ENCODE data around the gene CTU2. TPM values are rescaled to one million over a fixed set of nuclear protein-coding genes. Genes with fewer than 3 reads are reported as not detected.
A peak's percentile ranks its signal among the peaks of the same experiment; 100 is the strongest.

Gene CTU2
- total and polyA plus RNA-seq, 9 donors, result 9.5 to 17.0 (median 12.9) TPM

DNA sequence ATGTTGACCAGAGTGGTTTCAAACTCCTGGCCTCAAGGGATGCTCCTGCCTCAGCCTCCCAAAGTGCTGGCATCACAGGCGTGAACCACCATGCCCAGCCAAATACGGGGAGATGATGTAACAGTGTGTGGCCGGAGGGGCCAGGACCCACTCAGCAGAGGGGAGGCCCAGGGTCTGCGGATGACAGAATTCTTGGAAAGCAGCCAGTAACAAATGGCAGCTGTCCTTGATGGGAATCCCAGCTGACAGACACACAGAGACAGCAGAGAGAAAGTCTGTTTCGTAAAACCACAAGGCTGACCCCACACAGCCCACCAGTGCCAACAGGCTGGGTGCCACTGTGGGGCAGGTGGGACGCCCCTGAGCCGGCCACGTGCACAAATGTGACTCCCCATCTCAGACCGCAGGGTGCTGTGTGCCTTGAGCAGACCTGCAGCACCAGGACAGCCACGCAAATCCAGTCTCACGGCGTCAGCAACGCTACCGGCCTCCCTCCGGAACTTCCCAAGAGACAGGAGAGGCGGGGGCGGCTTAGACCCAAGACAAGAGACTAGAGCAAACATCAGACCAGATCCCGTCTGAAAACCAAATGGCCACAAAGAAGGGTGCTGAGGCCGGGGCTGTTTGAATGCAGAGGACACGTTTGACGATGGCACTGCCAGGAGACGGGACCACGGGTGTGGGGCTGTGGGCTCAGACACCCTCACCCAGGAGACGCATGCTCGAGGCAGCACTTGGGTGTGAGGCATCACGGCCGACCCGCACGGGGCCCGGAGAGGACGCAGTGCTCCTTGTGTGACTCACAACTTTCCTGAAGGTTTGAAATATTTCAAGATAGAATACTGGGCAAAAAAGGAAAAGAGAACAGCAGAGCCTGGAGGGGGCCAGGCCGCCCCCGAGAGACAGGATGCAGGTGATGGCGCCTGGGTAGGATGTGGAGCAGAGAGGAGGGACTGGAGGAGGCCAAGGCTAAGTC is 24.6 kb downstream of the CTU2 start:
- H3K4me1 ChIP-seq (ENCODE audit: control insufficient read depth, insufficient read depth, low read length), result peaks cover 22% of the 10 kb centered on the region
- no peaks in the 10 kb centered on the region for H3K27me3 ChIP-seq (ENCODE audit: control insufficient read depth, insufficient read depth, low read length)
- no peaks in the 10 kb centered on the region for H3K9me3 ChIP-seq (replicated peaks; ENCODE audit: control insufficient read depth, low read depth, low read length)
- peak; percentile 75 for DNase-seq
- H3K4me3 ChIP-seq (ENCODE audit: low read length), result no peak overlapping the region
- 40% methylated on average over 33 of the region's 34 CpGs for WGBS (ENCODE audit: insufficient coverage)
- H3K27ac ChIP-seq (ENCODE audit: low read length), result peak overlapping the region; percentile 60
- peaks cover 46% of the 10 kb centered on the region for H3K36me3 ChIP-seq (ENCODE audit: control insufficient read depth, insufficient read depth, low read length)

GRCh38 chr16:88731699-88732098 is 25.4 kb downstream of the CTU2 start:
- no peak for DNase-seq
- Histone ChIP-seq H3K4me3 (ENCODE audit: low read length) (no peak overlapping the region), H3K36me3 (ENCODE audit: control insufficient read depth, insufficient read depth, low read length) (peaks cover 45% of the 10 kb centered on the region), H3K27me3 (ENCODE audit: control insufficient read depth, insufficient read depth, low read length) (no peaks in the 10 kb centered on the region), H3K9me3 (replicated peaks; ENCODE audit: control insufficient read depth, low read depth, low read length) (no peaks in the 10 kb centered on the region), H3K27ac (ENCODE audit: low read length) (no peak overlapping the region), H3K4me1 (ENCODE audit: control insufficient read depth, insufficient read depth, low read length) (peaks cover 22% of the 10 kb centered on the region)
- WGBS (ENCODE audit: insufficient coverage), result 77% methylated on average over 11 of the region's 15 CpGs

DNA sequence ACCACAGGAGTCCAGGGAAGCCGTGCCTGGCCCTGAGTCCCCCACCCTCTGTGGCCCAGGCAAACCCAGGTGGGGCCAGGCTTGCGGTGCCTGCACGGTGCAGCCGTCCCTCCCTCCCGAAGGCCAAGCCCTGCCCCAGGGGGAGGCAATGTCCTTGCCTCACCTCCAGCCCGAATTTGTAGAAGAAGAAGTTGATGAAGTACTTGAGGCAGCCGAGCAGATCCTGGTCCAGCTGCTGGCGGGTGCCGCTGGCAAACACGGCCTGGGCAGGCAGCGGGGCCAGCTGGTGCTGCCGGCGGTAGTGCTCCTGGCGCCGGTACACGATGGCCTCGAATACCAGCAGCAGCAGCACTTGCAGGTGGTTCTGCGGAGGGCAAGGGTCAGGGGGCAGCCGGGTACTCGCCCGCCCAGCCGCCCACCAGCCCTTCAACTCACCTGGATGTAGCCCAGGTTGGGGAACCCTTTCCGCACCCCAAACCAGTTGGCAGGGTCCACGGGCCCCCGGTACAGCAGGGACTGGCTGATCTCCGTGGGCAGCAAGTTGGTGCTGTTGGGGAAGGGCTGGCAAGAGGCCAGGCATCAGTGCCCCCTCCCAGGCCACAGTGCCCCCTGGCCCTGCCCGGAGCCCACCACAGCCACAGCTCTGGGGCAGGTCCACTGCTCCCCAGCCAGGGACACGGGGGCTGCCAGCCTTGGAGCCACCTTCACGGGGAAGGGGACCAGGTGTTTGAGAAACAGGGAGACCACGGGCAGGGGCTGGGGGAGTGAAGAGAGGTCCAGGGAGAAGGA is 26.1 kb downstream of the CTU2 start:
- Histone ChIP-seq H3K27ac (ENCODE audit: low read length) (no peak overlapping the region), H3K9me3 (replicated peaks; ENCODE audit: control insufficient read depth, low read depth, low read length) (no peaks in the 10 kb centered on the region), H3K4me3 (ENCODE audit: low read length) (no peak overlapping the region), H3K27me3 (ENCODE audit: control insufficient read depth, insufficient read depth, low read length) (no peaks in the 10 kb centered on the region), H3K36me3 (ENCODE audit: control insufficient read depth, insufficient read depth, low read length) (peaks cover 45% of the 10 kb centered on the region), H3K4me1 (ENCODE audit: control insufficient read depth, insufficient read depth, low read length) (peaks cover 26% of the 10 kb centered on the region)
- WGBS (ENCODE audit: insufficient coverage), result 72% methylated on average over 20 of the region's 30 CpGs
- DNase-seq, result no peak

- Histone ChIP-seq H3K9me3 (replicated peaks; ENCODE audit: control insufficient read depth, low read depth, low read length) (no peaks in the 10 kb centered on the region), H3K27me3 (ENCODE audit: control insufficient read depth, insufficient read depth, low read length) (no peaks in the 10 kb centered on the region), H3K27ac (ENCODE audit: low read length) (no peak overlapping the region), H3K4me1 (ENCODE audit: control insufficient read depth, insufficient read depth, low read length) (peaks cover 26% of the 10 kb centered on the region), H3K4me3 (ENCODE audit: low read length) (no peak overlapping the region), H3K36me3 (ENCODE audit: control insufficient read depth, insufficient read depth, low read length) (peaks cover 42% of the 10 kb centered on the region)
- 62% methylated on average over 13 of the region's 13 CpGs for WGBS (ENCODE audit: insufficient coverage)
- no peak for DNase-seq
These were observed 26.6 kb downstream of the CTU2 start for GRCh38 chr16:88732961-88733294.

DNA sequence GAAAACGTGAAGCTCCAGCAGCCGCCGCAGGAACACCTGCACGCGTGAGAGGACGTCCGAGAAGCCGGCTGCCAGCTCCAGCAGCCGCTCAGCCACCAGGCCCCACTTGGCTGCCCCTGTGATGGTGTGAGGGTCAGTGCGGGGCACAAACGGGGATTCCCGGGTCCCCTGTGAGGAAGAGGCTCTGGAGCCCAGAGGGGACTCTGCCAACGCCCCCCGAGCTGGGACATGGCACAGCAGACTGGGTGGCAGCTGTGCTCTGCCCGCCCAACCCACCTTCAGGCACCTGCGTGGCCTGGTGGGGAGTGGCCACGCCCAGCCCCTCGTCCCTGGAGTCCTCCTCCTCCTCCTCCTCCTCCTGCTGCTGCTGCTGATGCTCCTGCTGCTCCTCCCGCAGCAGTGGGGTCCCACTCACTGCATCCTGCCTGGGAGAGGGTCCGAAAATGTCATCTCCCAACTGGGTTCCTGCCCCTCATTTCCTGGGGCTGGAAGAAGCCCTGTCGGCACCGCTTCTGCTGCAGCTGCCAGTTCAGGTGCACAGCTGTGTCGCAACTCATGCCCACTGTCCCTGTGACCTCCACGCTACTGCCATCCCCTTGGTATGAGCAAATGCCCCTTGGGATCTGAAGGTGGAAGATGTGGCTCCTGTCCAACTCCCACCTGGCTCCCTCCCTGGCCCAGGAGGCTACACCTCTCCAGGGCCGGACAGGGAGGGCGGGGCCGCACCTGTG is 27.5 kb downstream of the CTU2 start:
- 76% methylated on average over 23 of the region's 27 CpGs for WGBS (ENCODE audit: insufficient coverage)
- H3K27ac ChIP-seq (ENCODE audit: low read length), result no peak overlapping the region
- H3K4me3 ChIP-seq (ENCODE audit: low read length), result no peak overlapping the region
- peaks cover 32% of the 10 kb centered on the region for H3K4me1 ChIP-seq (ENCODE audit: control insufficient read depth, insufficient read depth, low read length)
- H3K27me3 ChIP-seq (ENCODE audit: control insufficient read depth, insufficient read depth, low read length), result no peaks in the 10 kb centered on the region
- no peak for DNase-seq
- peaks cover 44% of the 10 kb centered on the region for H3K36me3 ChIP-seq (ENCODE audit: control insufficient read depth, insufficient read depth, low read length)
- no peaks in the 10 kb centered on the region for H3K9me3 ChIP-seq (replicated peaks; ENCODE audit: control insufficient read depth, low read depth, low read length)

DNA sequence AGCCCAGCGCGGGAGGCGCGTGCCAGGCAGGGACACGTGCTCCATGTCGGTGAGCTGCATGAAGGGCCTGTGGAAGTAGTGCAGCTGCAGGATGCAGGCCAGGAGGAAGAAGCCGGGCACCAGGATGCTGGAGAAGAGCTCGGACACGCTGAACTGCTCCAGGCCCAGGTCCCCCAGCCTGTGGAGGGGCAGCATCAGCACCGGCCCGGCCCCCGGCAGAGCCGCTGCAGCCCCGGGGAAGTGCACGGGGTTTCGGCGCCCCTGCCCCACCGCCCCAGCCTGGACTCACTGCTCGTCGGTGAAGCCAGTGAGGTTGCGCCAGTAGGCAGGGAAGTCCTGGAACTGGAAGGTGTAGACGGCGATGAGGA is 28.0 kb downstream of the CTU2 start:
- 89% methylated on average over 23 of the region's 23 CpGs for WGBS (ENCODE audit: insufficient coverage)
- Histone ChIP-seq H3K4me1 (ENCODE audit: control insufficient read depth, insufficient read depth, low read length) (peaks cover 37% of the 10 kb centered on the region), H3K36me3 (ENCODE audit: control insufficient read depth, insufficient read depth, low read length) (peaks cover 44% of the 10 kb centered on the region)

DNA sequence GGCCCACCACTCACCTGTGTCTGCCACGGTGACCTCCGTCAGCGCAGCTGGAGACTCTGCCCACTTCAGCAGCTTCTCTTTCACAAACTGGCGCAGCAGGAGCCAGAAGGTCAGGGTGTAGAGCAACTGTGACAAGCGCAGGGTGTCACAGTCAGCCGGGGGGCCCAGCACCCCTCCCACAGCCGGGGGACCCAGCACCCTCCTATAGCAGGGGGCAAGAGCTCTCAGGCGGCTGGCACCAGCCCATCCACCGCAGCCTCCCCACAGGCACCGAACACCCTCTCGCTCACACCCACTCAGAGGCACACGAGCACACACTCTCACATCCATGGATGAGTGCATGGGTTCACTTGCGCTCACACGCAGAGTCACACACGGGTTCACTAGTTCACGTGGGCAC is 28.8 kb downstream of the CTU2 start:
- Histone ChIP-seq H3K27me3 (ENCODE audit: control insufficient read depth, insufficient read depth, low read length) (no peaks in the 10 kb centered on the region), H3K4me3 (ENCODE audit: low read length) (no peak overlapping the region), H3K27ac (ENCODE audit: low read length) (no peak overlapping the region), H3K9me3 (replicated peaks; ENCODE audit: control insufficient read depth, low read depth, low read length) (no peaks in the 10 kb centered on the region), H3K36me3 (ENCODE audit: control insufficient read depth, insufficient read depth, low read length) (peaks cover 46% of the 10 kb centered on the region), H3K4me1 (ENCODE audit: control insufficient read depth, insufficient read depth, low read length) (peaks cover 45% of the 10 kb centered on the region)
- WGBS (ENCODE audit: insufficient coverage), result 86% methylated on average over 15 of the region's 16 CpGs
- no peak for DNase-seq

More for the DNA sequence above, 28.0 kb downstream of the CTU2 start:
- H3K27ac ChIP-seq (ENCODE audit: low read length), result no peak overlapping the region
- no peaks in the 10 kb centered on the region for H3K9me3 ChIP-seq (replicated peaks; ENCODE audit: control insufficient read depth, low read depth, low read length)
- no peaks in the 10 kb centered on the region for H3K27me3 ChIP-seq (ENCODE audit: control insufficient read depth, insufficient read depth, low read length)
- no peak for DNase-seq
- no peak overlapping the region for H3K4me3 ChIP-seq (ENCODE audit: low read length)

DNA sequence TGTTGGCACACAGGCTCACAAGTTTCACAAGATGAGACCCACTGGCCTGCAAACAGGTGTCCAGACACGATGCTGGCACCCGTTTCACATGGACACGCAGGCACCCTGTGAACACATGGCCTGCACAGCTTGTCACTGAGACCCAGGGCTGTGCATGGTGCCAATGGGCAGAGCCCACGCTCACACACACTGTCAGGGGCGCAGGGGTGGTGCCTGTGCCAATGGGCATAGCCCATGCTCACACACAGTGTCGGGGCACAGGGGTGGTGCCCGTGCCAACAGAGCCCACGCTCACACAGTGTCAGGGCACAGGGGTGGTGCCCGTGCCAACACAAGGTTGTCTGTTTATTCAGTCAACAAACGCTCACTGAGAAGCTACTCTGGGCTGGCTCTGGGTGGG is 29.3 kb downstream of the CTU2 start:
- Histone ChIP-seq H3K27ac (ENCODE audit: low read length) (no peak overlapping the region), H3K27me3 (ENCODE audit: control insufficient read depth, insufficient read depth, low read length) (no peaks in the 10 kb centered on the region), H3K4me1 (ENCODE audit: control insufficient read depth, insufficient read depth, low read length) (peaks cover 48% of the 10 kb centered on the region), H3K9me3 (replicated peaks; ENCODE audit: control insufficient read depth, low read depth, low read length) (no peaks in the 10 kb centered on the region), H3K4me3 (ENCODE audit: low read length) (no peak overlapping the region), H3K36me3 (ENCODE audit: control insufficient read depth, insufficient read depth, low read length) (peaks cover 50% of the 10 kb centered on the region)
- 87% methylated on average over 10 of the region's 10 CpGs for WGBS (ENCODE audit: insufficient coverage)
- no peak for DNase-seq

DNA sequence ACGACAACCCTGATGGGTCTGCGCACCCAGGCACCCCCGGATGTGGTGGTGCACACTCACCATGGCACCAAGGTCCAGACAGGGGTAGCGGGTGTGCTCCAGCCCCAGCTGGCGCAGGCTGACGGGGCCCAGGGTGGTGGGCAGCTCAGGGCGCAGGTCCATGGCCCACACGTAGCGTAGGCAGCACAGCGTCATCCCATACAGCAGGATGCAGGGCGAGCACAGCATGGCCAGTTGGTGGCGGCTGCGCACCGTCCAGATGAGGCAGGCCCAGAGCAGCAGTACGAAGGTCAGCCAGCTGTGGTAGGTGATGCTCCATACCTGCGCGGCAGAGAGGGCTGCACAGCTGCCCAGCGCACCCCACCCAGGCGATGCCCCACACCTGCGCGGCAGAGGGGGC is 29.8 kb downstream of the CTU2 start:
- 85% methylated on average over 15 of the region's 21 CpGs for WGBS (ENCODE audit: insufficient coverage)
- H3K36me3 ChIP-seq (ENCODE audit: control insufficient read depth, insufficient read depth, low read length), result peaks cover 54% of the 10 kb centered on the region
- H3K4me1 ChIP-seq (ENCODE audit: control insufficient read depth, insufficient read depth, low read length), result peaks cover 48% of the 10 kb centered on the region
- no peak overlapping the region for H3K27ac ChIP-seq (ENCODE audit: low read length)
- no peak overlapping the region for H3K4me3 ChIP-seq (ENCODE audit: low read length)
- H3K9me3 ChIP-seq (replicated peaks; ENCODE audit: control insufficient read depth, low read depth, low read length), result no peaks in the 10 kb centered on the region
- no peak for DNase-seq
- H3K27me3 ChIP-seq (ENCODE audit: control insufficient read depth, insufficient read depth, low read length), result no peaks in the 10 kb centered on the region

GRCh38 chr16:88736496-88736895 is 30.2 kb downstream of the CTU2 start:
- no peak overlapping the region for H3K4me3 ChIP-seq (ENCODE audit: low read length)
- H3K27me3 ChIP-seq (ENCODE audit: control insufficient read depth, insufficient read depth, low read length), result no peaks in the 10 kb centered on the region
- peaks cover 47% of the 10 kb centered on the region for H3K4me1 ChIP-seq (ENCODE audit: control insufficient read depth, insufficient read depth, low read length)
- 93% methylated on average over 18 of the region's 21 CpGs for WGBS (ENCODE audit: insufficient coverage)
- no peak for DNase-seq
- no peaks in the 10 kb centered on the region for H3K9me3 ChIP-seq (replicated peaks; ENCODE audit: control insufficient read depth, low read depth, low read length)
- H3K27ac ChIP-seq (ENCODE audit: low read length), result no peak overlapping the region
- peaks cover 57% of the 10 kb centered on the region for H3K36me3 ChIP-seq (ENCODE audit: control insufficient read depth, insufficient read depth, low read length)

Measured in muscle of leg (tissue), 11 donors.